Right atrium auricular region (tissue), 2 donors: ENCODE data around the gene MLLT1. TPM values are rescaled to one million over a fixed set of nuclear protein-coding genes. Genes with fewer than 3 reads are reported as not detected.
A peak's percentile ranks its signal among the peaks of the same experiment; 100 is the strongest.

Experiments
- DNase-seq: peaks from one replicate; pipeline ENCODE4 v3.0.0-alpha.2; 2019; ENCODE audit warnings: low spot score
- H3K27ac ChIP-seq, 2 donors: fragments of 200-600 bp; sonication (generic); 1 replicate in 1 of 2; 2 replicates in 1 of 2; pipeline ENCODE4 v1.5.1; 2016 to 2019
- H3K27me3 ChIP-seq, 2 donors: fragments of 200-600 bp; sonication (generic); one replicate each; pipeline versions ENCODE4 v1.5.1 to v1.6.0; 2017 to 2019
- H3K36me3 ChIP-seq: fragments of 200-600 bp; sonication (generic); one replicate; pipeline ENCODE4 v1.5.1; 2016
- H3K4me1 ChIP-seq, 2 donors: fragments of 200-600 bp; sonication (generic); one replicate each; pipeline versions ENCODE4 v1.5.1 to v1.6.0; 2017 to 2019
- H3K4me3 ChIP-seq, 2 donors: fragments of 200-600 bp; sonication (generic); 1 replicate in 1 of 2; 2 replicates in 1 of 2; pipeline ENCODE4 v1.5.1; 2017 to 2019; ENCODE audit warnings: mild to moderate bottlenecking in 1 of 2, moderate library complexity in 1 of 2
- H3K9me3 ChIP-seq, 2 donors: fragments of 200-600 bp; sonication (generic); one replicate each; pipeline ENCODE4 v1.5.1; 2019
- total RNA-seq, 2 donors: library from RNA; depleted of rRNA; stranded (reverse); fragments of >200 nt; gene quantifications; one replicate each; pipeline ENCODE4 v1.1.0, GENCODE V29; 2016
- TF ChIP-seq, protein P1 (sequence below), 2 donors: fragments of 200-600 bp; sonication (generic); IDR thresholded peaks; one replicate each; pipeline ENCODE4 v1.5.1; 2019; ENCODE audit warnings: antibody characterized with exemption in 2 of 2

The MLLT1 gene
- total RNA-seq, 2 donors from 2014 or later, result 21.2 to 36.9 TPM

DNA sequence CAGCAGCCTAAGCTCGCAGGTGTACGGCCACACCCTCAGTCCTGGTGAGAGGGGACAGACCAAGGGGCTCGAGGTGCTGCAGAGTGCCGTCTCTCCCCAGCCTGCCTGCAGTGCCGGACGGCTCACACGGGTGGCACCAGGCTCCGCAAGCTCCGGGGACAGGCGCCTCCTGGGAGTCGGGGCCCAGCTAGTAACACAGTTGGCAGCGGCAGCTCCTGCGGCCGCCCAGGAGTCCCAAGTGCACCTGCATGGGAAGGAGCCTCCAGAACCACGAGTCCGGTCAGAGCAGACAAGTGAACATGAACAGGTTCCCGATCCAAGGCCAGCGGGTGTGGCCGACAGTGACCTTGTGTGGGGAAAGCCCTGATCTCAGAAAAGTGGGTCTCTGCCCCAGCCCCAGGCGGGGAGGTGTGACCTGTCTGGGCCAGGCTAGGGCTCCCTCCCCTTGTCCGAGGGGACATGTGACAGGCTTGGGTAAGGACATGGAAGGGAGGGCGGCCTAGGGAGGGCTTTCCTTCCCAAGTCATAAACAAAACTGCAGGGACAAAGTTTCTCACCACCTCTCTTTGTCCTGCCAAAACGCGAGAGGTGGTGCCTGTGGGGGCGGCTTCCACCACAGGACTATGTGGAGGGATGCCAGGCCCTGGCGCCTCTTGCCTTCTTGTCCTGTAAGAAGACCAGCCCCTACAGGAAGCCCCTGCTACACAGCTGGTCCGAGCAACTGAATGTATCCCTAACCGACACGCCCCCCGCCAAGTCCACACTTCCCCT lies 46.5 kb downstream of the MLLT1 start:
- no peaks in the 10 kb centered on the region for H3K27me3 ChIP-seq
- peaks cover 10% of the 10 kb centered on the region for H3K36me3 ChIP-seq
- TF ChIP-seq, protein P1, sequence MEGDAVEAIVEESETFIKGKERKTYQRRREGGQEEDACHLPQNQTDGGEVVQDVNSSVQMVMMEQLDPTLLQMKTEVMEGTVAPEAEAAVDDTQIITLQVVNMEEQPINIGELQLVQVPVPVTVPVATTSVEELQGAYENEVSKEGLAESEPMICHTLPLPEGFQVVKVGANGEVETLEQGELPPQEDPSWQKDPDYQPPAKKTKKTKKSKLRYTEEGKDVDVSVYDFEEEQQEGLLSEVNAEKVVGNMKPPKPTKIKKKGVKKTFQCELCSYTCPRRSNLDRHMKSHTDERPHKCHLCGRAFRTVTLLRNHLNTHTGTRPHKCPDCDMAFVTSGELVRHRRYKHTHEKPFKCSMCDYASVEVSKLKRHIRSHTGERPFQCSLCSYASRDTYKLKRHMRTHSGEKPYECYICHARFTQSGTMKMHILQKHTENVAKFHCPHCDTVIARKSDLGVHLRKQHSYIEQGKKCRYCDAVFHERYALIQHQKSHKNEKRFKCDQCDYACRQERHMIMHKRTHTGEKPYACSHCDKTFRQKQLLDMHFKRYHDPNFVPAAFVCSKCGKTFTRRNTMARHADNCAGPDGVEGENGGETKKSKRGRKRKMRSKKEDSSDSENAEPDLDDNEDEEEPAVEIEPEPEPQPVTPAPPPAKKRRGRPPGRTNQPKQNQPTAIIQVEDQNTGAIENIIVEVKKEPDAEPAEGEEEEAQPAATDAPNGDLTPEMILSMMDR (IDR thresholded peaks at IDR 0.05), result no peak
- peak overlapping the region; percentile 70 to 76 for H3K27ac ChIP-seq
- H3K4me1 ChIP-seq, result peaks cover 4 to 76% of the 10 kb centered on the region in 2 donors
- no peak overlapping the region for H3K4me3 ChIP-seq
- no peaks in the 10 kb centered on the region for H3K9me3 ChIP-seq
- DNase-seq, result peak; percentile 73

DNA sequence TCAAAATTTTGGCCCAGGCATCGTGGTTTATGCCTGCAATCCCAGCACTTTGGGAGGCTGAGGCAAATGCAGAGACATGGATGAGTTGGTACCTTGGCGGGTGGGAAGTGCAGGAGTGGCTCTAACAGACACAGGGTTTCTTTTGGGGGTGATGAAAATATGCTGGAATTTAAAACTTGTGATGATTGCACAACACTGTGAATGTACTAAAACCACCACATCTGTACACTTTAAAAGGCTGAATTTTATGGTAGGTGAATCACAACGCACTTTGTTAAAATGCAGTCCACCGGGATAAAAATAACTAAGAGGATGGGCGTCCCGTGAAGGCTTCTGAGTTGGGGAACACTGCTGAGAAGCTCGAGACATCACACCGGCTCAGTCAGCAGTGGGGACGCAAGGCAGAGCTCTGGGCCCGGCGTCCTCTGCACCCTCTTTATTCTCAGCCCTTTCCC lies 47.1 kb downstream of the MLLT1 start:
- H3K27ac ChIP-seq, result peak overlapping the region; percentile 70 to 76
- no peak overlapping the region for H3K4me3 ChIP-seq
- H3K4me1 ChIP-seq, result peaks cover 4 to 70% of the 10 kb centered on the region in 2 donors
- peaks cover 10% of the 10 kb centered on the region for H3K36me3 ChIP-seq
- DNase-seq, result no peak
- no peaks in the 10 kb centered on the region for H3K27me3 ChIP-seq
- no peaks in the 10 kb centered on the region for H3K9me3 ChIP-seq
- TF ChIP-seq, protein P1 (IDR thresholded peaks at IDR 0.05), result no peak

DNA sequence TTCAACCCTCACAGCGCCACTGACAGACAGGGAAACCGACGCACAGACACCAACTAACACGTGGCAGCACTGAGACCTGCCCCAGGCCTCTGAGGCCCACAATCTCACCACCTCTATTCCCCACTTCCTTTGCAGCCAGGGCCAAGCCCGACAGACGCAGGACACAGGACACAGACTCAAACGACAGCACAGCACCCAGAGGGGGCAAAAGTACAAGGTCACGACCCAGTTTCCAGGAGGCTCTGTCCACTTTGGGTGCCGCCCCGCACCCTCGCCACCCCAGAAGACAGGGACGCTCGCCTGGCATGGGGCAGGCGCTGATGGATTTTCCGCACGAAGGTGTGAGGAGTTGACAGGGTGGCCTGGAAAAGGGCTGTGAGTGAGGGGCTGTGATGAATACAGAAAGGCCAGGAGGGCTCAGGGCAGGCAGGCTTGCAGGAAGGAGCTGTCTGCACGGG lies 48.8 kb downstream of the MLLT1 start:
- H3K36me3 ChIP-seq, result peaks cover 20% of the 10 kb centered on the region
- H3K9me3 ChIP-seq, result no peaks in the 10 kb centered on the region
- TF ChIP-seq, protein P1 (IDR thresholded peaks at IDR 0.05), result no peak
- no peak for DNase-seq
- no peaks in the 10 kb centered on the region for H3K27me3 ChIP-seq
- H3K4me3 ChIP-seq, result no peak overlapping the region
- H3K4me1 ChIP-seq, result peaks cover 4 to 56% of the 10 kb centered on the region in 2 donors
- no peak overlapping the region for H3K27ac ChIP-seq

DNA sequence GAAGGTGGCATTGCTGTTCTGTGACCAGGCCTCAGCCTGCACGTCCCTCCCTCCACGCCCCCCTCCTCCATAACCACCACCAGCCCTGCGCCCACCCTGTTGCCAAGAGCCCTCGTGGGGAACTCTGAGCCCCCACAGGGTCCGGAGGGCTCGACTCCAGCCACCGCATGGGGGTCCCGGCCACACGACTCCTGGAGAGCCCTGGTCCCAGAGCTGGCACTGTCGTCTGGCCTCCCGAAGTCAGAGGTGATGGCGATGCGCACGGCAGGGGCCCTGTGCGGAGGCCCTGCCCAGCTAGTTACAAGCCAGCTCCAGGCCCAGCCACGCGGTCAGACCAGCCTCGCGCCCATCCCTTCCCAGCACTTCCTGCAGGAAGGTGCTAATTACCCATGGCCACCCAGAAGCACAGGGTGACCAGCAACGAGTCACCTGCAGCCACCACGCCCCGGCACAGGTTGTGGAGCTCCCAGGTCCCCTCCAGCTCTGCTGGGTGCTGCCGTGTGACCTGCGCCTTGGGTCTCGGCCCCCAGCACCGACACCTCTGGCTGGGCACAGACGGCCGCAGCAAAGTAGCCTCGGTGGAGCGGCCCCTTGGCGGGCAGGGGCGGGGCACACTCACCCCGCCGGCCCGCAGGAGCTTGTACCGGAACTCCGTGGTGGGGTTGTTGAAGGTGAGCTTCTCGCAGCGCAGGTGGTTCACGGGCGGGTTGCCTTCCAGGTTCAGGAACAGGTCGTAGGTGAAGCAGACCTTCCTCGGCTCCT lies 49.6 kb downstream of the MLLT1 start:
- peaks cover 25% of the 10 kb centered on the region for H3K36me3 ChIP-seq
- no peak overlapping the region for H3K27ac ChIP-seq
- H3K4me3 ChIP-seq, result no peak overlapping the region
- H3K27me3 ChIP-seq, result no peaks in the 10 kb centered on the region
- no peaks in the 10 kb centered on the region for H3K9me3 ChIP-seq
- DNase-seq, result no peak
- TF ChIP-seq, protein P1 (IDR thresholded peaks at IDR 0.05), result no peak
- H3K4me1 ChIP-seq, result peaks cover 4 to 48% of the 10 kb centered on the region in 2 donors

DNA sequence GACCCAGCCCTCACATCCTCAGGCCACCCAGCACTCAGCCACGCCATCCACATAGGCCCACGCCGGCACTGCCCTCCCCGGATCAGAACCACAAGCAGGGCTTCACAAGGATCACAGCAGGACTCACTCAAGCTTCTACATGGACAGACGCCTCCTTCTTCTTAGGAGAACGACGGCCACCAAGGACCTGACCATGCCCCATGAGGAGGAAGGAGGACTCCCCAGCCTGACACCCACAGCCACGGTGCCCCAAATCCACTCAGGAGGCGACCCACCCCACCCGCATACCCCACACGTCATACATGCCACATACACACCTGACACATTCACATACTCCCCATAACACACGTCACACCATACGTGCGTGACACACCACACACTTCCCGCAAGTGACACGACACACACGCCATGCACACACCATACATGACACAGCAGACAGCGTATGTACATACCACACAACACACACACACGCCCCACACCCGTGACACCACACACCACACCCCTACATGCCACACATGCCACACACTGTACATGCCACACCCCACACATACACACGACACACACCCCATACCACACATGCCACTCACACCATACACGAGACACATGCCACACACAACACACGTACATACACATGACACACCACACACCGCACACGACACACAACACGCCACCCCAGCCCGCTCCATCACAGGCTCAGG lies 50.4 kb downstream of the MLLT1 start:
- DNase-seq, result no peak
- H3K4me1 ChIP-seq, result peaks cover 4 to 46% of the 10 kb centered on the region in 2 donors

More for the DNA sequence above, 50.4 kb downstream of the MLLT1 start:
- H3K4me3 ChIP-seq, result no peak overlapping the region
- H3K27ac ChIP-seq, result no peak overlapping the region
- H3K36me3 ChIP-seq, result peaks cover 25% of the 10 kb centered on the region
- H3K27me3 ChIP-seq, result no peaks in the 10 kb centered on the region
- no peaks in the 10 kb centered on the region for H3K9me3 ChIP-seq
- TF ChIP-seq, protein P1 (IDR thresholded peaks at IDR 0.05), result no peak
